HG03571 (cell line): ENCODE measurements around the gene TIMP3.

Experiments used
- ATAC-seq: cut with Tn5 transposase; IDR thresholded peaks from one replicate; pipeline ENCODE4 v1.9.1; 2021; ENCODE audit not compliant: unreplicated experiment

The TIMP3 gene

DNA sequence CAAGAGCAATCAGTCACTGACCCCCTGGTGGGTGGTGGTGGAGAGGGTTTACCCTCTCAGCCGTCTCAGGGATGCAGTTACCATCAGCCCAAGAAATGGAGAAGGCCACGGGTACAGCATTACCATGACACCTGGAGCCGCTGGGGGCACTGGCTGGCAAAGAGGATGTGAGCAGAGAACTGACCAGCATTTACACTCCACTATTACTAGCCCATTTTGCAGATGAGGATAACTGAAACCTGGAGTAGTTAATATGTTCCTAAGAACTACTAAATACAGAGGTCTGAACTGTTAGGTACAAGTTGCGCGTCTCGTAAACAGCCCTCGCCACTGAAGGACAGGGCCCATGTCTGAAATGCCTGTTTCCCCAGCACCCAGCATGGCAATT is 79.0 kb downstream of the TIMP3 start:
- no peak for ATAC-seq

DNA sequence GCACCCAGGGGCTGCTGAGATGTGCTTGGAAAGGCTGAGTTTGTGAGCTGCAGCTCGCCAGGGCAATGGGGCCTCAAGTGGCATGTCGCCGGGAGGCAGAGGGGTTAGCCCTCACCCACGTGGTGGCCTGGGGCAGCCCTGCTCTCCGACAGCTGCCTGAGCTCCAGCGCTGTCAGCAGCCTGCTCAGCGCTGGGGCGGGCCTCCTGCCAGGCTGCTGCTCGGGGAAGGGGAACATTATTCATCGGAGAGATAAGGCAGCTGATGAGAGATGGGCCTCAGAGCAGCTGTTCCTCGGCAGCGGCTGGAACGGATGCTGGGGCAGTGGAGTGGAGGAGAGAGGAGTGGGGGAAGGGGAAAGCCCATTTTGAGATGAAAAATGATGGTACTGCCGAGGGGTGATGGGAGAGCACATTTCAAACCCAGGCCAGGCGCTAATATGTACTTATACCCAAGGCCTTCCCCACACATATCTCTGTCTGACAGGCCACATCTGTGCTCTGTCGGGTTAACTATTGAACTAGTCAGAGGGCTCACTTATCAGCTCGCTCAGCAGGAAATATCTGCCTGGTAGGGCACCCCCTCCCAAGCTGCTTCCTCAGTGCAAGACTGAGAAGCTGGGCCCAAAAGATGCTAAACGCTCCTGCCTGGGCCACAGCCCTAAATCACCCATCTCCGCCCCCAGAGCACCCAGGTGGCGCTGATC is 79.5 kb downstream of the TIMP3 start:
- ATAC-seq, result no peak

DNA sequence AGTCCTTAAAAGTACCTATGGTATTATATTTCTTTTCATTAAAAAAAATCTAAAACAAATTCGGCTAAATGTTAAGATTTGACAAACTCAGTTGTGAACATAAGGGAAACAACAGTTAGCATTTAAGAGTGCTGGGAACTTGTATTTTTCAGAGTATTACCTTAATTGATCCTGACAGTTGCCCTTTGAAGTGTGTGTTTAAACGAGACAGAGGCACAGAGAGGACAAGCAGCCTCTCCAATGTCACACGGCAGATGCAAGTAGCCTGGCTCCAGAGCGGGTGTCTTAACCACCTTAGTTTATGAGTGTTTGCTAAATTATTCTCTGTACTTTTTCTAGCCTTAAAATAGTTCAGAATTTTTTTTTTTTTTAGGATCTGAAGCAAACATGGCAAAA is 80.9 kb downstream of the TIMP3 start:
- no peak for ATAC-seq

- no peak for ATAC-seq
Observed at GRCh38 chr22:32882774-32883530, 81.4 kb downstream of the TIMP3 start.

DNA sequence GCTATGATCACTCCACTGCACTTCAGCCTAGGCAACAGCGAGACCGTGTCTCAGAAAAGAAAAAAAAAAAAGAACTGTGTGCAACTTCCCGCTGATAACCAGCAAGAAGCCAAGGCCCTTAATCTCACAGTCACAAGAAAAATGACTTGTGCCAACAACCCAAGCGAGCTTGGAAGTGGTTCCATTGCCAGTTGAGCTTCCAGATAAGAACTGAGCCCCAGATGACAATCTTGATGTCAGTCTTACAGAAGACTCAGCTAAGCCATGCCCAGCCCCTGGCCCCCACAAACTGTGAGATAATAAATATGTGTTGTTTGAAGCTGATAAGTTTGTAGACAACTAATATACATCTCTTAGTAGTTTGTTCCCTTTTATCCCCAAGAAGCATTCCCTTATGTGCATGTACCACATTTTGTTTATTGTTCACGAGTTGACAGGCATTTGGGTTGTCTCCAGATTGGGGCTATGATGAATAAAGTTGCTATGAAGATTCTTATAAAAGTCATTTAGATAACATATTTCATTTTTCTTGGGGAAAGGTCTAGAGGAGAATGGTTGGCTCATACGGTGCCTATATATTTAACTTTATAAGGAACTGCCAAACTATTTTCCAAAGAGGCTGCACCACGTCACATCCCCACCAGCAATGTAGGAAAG is 85.9 kb downstream of the TIMP3 start:
- ATAC-seq, result no peak

GRCh38 chr22:32888976-32889375 is 87.5 kb downstream of the TIMP3 start:
- ATAC-seq, result no peak

GRCh38 chr22:32896891-32897290 is 95.4 kb downstream of the TIMP3 start:
- ATAC-seq, result no peak

DNA sequence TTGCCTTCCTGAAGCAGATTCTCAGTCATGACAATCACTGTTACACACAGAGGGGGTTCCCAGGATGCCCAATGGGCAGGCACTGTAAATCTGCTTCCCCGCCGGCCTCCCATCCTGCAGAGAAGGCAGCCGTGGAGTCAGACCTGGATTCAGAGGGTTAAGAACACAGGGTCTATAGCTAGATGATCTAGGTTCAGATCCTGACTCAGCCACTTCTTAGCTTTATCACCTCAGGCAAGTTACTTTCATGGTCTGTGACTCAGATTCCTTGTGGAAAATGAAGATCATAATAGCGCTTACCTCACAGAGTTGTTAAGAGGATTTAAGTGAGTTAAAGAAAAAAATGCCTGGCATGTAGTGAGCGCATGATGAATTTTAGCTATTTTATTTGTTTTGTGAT is 95.9 kb downstream of the TIMP3 start:
- ATAC-seq, result no peak

- no peak for ATAC-seq
Observed at GRCh38 chr22:32900886-32901635, 99.6 kb downstream of the TIMP3 start.

- no peak for ATAC-seq
Observed at GRCh38 chr22:32901925-32902324, 100.4 kb downstream of the TIMP3 start.

DNA sequence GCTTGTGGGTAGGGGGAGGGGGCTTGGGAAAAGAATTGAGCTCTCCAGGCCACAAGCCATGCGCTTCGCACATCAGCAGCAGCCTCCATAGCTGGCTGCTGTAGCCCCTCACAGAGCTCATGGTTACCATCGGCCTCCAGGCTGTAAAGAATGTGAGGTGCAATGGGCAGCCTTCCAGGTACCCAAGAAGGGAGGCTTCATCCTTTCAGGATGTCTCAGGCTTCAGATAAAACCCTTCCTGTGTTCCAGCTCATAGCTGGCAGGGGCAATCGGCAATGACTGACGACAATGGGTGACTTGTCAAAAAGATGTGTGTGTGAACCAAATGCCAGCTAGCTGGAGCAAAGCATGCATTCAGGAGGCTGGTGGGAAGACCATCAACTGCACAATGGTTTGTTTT is 102.0 kb downstream of the TIMP3 start:
- ATAC-seq, result no peak

- ATAC-seq, result no peak
Observed at GRCh38 chr22:32904044-32904443, 102.5 kb downstream of the TIMP3 start.

GRCh38 chr22:32905400-32905799 is 103.9 kb downstream of the TIMP3 start:
- ATAC-seq, result no peak

GRCh38 chr22:32909581-32910428 is 108.3 kb downstream of the TIMP3 start:
- ATAC-seq, result no peak

- ATAC-seq, result no peak
Observed at GRCh38 chr22:32910429-32910772, 108.9 kb downstream of the TIMP3 start.

DNA sequence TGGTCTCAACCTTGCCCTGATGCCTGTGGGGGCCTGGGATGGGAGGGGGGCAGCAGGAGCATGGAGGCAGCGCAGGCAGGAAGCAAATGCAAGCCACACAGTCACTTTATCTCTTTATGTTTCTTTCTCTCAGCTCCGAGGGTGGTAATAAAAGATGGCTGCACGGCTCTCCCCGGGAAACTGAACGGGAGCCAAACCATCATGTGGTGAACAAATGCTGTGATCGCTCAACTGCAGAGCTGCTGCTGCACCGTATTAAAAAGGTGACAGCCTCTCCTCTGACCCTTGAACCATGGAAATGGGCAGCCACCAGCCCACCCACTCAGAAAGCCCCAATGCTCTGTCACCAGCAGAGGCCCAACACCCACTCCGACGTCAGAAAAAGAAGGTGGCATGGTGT is 110.0 kb downstream of the TIMP3 start:
- no peak for ATAC-seq
